Stomach (tissue), 19 donors: ENCODE measurements around the gene TRIB2. TPM values are rescaled to one million over a fixed set of nuclear protein-coding genes. Genes with fewer than 3 reads are reported as not detected.

Experiments used
- DNase-seq, 2 donors: peaks; one replicate each; pipeline versions ENCODE4 v3.0.0 to v3.0.0-alpha.2; 2013 to 2019
- H3K27ac ChIP-seq, 5 donors: fragments of 200-600 bp in 4 of 5; sonication (generic) in 4 of 5; one replicate each; pipeline ENCODE4 v1.5.1; 2013 to 2019; ENCODE audit warnings: mild to moderate bottlenecking in 1 of 5, moderate library complexity in 1 of 5
- H3K27me3 ChIP-seq, 3 donors: fragments of 200-600 bp; sonication (generic); one replicate each; pipeline ENCODE4 v1.5.1; 2017 to 2019; ENCODE audit warnings: mixed run types in 1 of 3
- H3K36me3 ChIP-seq, 4 donors: fragments of 200-600 bp; sonication (generic); 1 replicate in 3 of 4; 2 replicates in 1 of 4; pipeline ENCODE4 v1.5.1; 2016 to 2019
- H3K4me1 ChIP-seq, 4 donors: fragments of 200-600 bp; sonication (generic); one replicate each; pipeline ENCODE4 v1.5.1; 2016 to 2019
- H3K4me3 ChIP-seq, 4 donors: fragments of 200-600 bp; sonication (generic) in 3 of 4; one replicate each; pipeline ENCODE4 v1.5.1; 2016 to 2019; ENCODE audit warnings: mild to moderate bottlenecking in 1 of 4
- H3K9me3 ChIP-seq, 4 donors: fragments of 200-600 bp; sonication (generic); one replicate each; pipeline ENCODE4 v1.5.1; 2016 to 2019
- EP300 ChIP-seq: sonication (generic); formaldehyde crosslinking; IDR thresholded peaks from one replicate; pipeline ENCODE4 v1.6.1; 2017; ENCODE audit warnings: antibody characterized with exemption
- POLR2A ChIP-seq, 4 donors: fragments of 450-650 bp; IDR thresholded peaks; one replicate each; pipeline ENCODE4 v1.6.1; 2016; ENCODE audit warnings: antibody characterized with exemption in 4 of 4, control low read depth in 2 of 4, mild to moderate bottlenecking in 1 of 4, moderate library complexity in 1 of 4
- POLR2AphosphoS5 ChIP-seq, 3 donors: sonication (generic); formaldehyde crosslinking; IDR thresholded peaks; one replicate each; pipeline ENCODE4 v1.6.1; 2016; ENCODE audit warnings: antibody characterized with exemption in 3 of 3
- whole genome bisulfite sequencing, 5 donors: extraction: QIAGEN DNeasy Blood & Tissue Kit in 3 of 5; methylation state at CpG; one replicate each; pipeline versions ENCODE4 v1.1.5 to v1.1.7; 2013 to 2018; 5-methylcytosine and 5-hydroxymethylcytosine counted together
- intact Hi-C: fragments of 100-400 bp; cut with DNase I; formaldehyde crosslinking; loops from one replicate; pipeline ENCODE4 v1.15.1; 2023; ENCODE audit warnings: low total_unique reads
- long read RNA-seq, 10 donors: transcript quantifications; one replicate each; lab custom pipeline, GENCODE V29; 2026
- polyA plus RNA-seq, 3 donors: library from polyadenylated mRNA; stranded (reverse); fragments of 200-250 nt; gene quantifications; one replicate each; pipeline ENCODE4 v1.2.3, GENCODE V29; 2013
- total RNA-seq, 5 donors: library from RNA; depleted of rRNA; stranded (reverse); fragments of >200 nt; gene quantifications; one replicate each; pipeline versions ENCODE4 v1.1.0 to v1.2.3, GENCODE V29; 2014 to 2016
- TF ChIP-seq, protein P1 (sequence below), 7 experiments: fragments of 450-650 bp in 4 of 7; fragments of 200-600 bp in 3 of 7; sonication (generic) in 3 of 7; IDR thresholded peaks; one replicate each; pipeline ENCODE4 v1.5.1; 2016 to 2019; ENCODE audit warnings: antibody characterized with exemption in 7 of 7, control low read depth in 2 of 7, mild to moderate bottlenecking in 1 of 7
- donor health status: healthy with polysubstance abuse.
- donor health status: Bipolar disorder and iron deficiency.
- donor health status: healthy.

Gene TRIB2
- total RNA-seq, result 100 to 1,000 TPM in 2 of 5 donors, 10 to 100 TPM in 2, 1 to 10 TPM in 1; 6.4 to 226 (median 91.0) TPM
- 10 to 100 TPM; 26.4 to 33.6 (median 29.8) TPM for polyA plus RNA-seq
- long read RNA-seq, donor 1, full-length matches to known transcripts, result 8 of 8 reads
- long read RNA-seq, donor 1, partial matches to known transcripts, result 0 of 8 reads
- long read RNA-seq, donor 1, other reads (novel, unspliced or antisense), result 0 of 8 reads
- long read RNA-seq, donor 2, full-length matches to known transcripts, result 8 of 8 reads
- long read RNA-seq, donor 2, partial matches to known transcripts, result 0 of 8 reads
- long read RNA-seq, donor 2, other reads (novel, unspliced or antisense), result 0 of 8 reads
- long read RNA-seq, donor 3, full-length matches to known transcripts, result 13 of 13 reads
- long read RNA-seq, donor 3, partial matches to known transcripts, result 0 of 13 reads
- long read RNA-seq, donor 3, other reads (novel, unspliced or antisense), result 0 of 13 reads
- long read RNA-seq, donor 4, full-length matches to known transcripts, result 2 of 2 reads
- long read RNA-seq, donor 4, partial matches to known transcripts, result 0 of 2 reads
- long read RNA-seq, donor 4, other reads (novel, unspliced or antisense), result 0 of 2 reads
- long read RNA-seq, donor 5, full-length matches to known transcripts, result 13 of 77 reads
- long read RNA-seq, donor 5, partial matches to known transcripts, result 64 of 77 reads
- long read RNA-seq, donor 5, other reads (novel, unspliced or antisense), result 0 of 77 reads
- long read RNA-seq, donor 6, result 0 reads
- long read RNA-seq, donor 7, full-length matches to known transcripts, result 6 of 6 reads
- long read RNA-seq, donor 7, partial matches to known transcripts, result 0 of 6 reads
- long read RNA-seq, donor 7, other reads (novel, unspliced or antisense), result 0 of 6 reads
- long read RNA-seq, donor 8, full-length matches to known transcripts, result 14 of 14 reads
- long read RNA-seq, donor 8, partial matches to known transcripts, result 0 of 14 reads
- long read RNA-seq, donor 8, other reads (novel, unspliced or antisense), result 0 of 14 reads
- long read RNA-seq, donor 9, full-length matches to known transcripts, result 8 of 8 reads
- long read RNA-seq, donor 9, partial matches to known transcripts, result 0 of 8 reads
- long read RNA-seq, donor 9, other reads (novel, unspliced or antisense), result 0 of 8 reads
- long read RNA-seq, donor 10, full-length matches to known transcripts, result 1 of 1 reads
- long read RNA-seq, donor 10, partial matches to known transcripts, result 0 of 1 reads
- long read RNA-seq, donor 10, other reads (novel, unspliced or antisense), result 0 of 1 reads

DNA sequence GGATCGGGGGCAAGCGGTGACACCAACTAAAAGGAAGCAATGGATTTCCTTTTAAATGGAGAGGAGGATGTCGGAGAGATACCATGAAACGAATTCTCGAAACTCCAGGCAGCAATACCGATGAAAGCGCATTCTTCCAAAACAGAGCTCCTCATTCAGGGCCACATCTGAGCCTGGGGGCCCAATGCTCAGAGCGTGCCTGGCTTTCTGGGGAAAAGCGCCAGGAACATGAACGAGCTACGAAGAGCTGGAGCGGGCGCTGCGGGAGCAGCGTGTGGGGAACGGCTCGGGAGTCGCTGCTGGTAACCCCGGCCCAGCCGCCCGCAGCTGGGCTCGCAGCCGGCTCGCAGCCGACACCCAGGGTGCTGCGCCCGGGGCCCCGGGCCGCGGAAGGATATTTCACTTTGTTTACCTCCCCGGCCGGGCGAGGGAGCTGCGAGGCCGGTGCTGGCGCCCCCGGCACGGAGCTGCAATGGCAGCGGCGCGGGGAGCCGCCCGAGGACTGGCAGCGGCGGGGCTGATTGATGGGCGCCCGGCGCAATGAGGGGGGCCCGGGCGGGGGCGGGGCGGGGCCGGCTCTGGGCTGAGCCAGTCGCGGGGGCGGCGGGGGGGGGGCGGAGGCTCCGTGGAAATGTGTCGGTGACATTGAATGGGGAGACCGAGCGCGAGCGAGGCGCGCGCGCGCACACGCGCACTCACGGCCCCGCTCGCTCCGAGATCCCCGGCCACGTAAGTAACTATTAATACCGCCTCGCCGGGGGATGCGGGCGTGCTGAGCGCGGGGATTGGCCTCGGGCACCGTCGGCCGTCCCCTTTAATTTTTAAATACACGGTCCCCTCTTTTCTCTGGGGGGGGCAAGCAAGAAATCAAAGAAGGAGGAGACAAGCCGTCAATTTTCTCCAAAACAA lies at the start of gene TRIB2:
TRIB2 (plus strand) TSS at position 655 of the 909 bp plus-strand sequence. CDS start 1,372 bp downstream, outside the sequence.
- TF ChIP-seq POLR2AphosphoS5 (IDR thresholded peaks at IDR 0.05) (peak; percentile 63 to 86 (median 76)), POLR2A (IDR thresholded peaks at IDR 0.05) (peak in 2 of 4 donors; percentile 58 to 63), EP300 (no peak)
- TF ChIP-seq, protein P1, sequence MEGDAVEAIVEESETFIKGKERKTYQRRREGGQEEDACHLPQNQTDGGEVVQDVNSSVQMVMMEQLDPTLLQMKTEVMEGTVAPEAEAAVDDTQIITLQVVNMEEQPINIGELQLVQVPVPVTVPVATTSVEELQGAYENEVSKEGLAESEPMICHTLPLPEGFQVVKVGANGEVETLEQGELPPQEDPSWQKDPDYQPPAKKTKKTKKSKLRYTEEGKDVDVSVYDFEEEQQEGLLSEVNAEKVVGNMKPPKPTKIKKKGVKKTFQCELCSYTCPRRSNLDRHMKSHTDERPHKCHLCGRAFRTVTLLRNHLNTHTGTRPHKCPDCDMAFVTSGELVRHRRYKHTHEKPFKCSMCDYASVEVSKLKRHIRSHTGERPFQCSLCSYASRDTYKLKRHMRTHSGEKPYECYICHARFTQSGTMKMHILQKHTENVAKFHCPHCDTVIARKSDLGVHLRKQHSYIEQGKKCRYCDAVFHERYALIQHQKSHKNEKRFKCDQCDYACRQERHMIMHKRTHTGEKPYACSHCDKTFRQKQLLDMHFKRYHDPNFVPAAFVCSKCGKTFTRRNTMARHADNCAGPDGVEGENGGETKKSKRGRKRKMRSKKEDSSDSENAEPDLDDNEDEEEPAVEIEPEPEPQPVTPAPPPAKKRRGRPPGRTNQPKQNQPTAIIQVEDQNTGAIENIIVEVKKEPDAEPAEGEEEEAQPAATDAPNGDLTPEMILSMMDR (IDR thresholded peaks at IDR 0.05), result peak in 2 of 7 experiments; percentile 5 to 8
- WGBS, 5 donors, result 1% methylated on average over 40 to 90 of the region's 90 CpGs
- Histone ChIP-seq H3K27me3 (peaks cover 0 to 14% (median 0%) of the 10 kb centered on the region in 3 donors), H3K4me3 (peak within 1 kb of the TSS; percentile 69 to 87 (median 72)), H3K36me3 (no peaks in the 10 kb centered on the region), H3K27ac (peak within 1 kb of the TSS; percentile 92 to 97 (median 95)), H3K9me3 (no peaks in the 10 kb centered on the region), H3K4me1 (peaks cover 30 to 48% (median 40%) of the 10 kb centered on the region in 4 donors)
- intact Hi-C loops, result loop anchor here (10.0 kb wide), 1 partner anchor 882 kb away; no protein-coding TSS in a partner anchor
- peak; percentile 93 to 95 for DNase-seq

DNA sequence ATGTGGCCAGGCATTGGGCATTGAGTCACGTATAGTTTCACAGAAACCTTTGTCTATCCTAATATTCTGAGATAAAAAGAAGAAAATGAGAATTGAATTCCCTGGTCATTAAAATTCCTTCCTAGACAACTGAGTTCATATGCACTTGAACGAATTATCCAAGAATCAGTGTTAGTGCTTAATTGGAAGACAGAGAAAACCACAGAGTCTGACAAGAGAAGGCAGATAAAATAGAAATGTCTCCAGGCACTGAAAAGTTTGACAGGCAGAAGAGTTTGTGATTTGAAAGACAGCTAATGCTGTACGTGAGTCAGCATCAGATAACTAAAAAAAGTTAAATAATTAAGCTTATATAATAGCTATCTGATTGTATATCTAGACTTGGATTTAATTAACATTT lies 47.7 kb upstream of the TRIB2 start:
- WGBS, 5 donors, result 79 to 86% (median 82%) methylated on average over 3 of the region's 3 CpGs
- no peaks in the 10 kb centered on the region for H3K27me3 ChIP-seq
- H3K27ac ChIP-seq, result no peak overlapping the region
- no peaks in the 10 kb centered on the region for H3K36me3 ChIP-seq
- H3K4me1 ChIP-seq, result peaks cover 0 to 6% (median 0%) of the 10 kb centered on the region in 4 donors
- TF ChIP-seq POLR2A (IDR thresholded peaks at IDR 0.05), result no peak
- TF ChIP-seq, protein P1 (IDR thresholded peaks at IDR 0.05), result no peak
- peaks cover 0 to 16% (median 13%) of the 10 kb centered on the region in 4 donors for H3K9me3 ChIP-seq
- intact Hi-C loops, result no loop called here
- DNase-seq, result no peak
- H3K4me3 ChIP-seq, result no peak overlapping the region

DNA sequence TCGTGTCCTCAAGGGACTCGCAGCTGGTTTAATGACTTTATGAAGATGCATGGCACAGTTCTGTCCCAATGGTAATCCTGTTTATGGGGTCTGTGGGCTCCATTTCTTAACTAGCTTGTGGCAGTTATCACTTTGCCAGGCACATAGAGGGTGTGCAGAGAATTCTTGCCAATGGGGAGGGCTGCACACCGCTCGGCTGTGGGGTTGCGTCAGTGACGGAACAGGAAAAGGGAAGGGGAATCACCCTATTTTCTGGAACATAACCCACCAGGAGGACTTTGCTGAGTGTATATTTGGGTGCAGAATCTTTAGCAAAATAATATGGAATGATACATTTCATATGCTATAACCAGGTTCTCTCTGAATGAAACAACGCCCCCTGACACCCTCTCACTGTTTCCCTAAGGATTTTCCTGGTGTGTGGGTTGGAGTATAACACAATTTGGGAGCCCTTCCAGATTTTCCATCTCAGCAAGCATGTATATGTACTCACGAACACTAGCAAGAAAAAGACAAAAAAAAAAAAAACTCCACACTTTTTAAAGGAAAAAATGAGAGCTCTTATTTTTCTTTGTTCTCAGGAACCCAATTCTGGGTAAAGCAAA lies 43.9 kb upstream of the TRIB2 start:
- TF ChIP-seq, protein P1 (IDR thresholded peaks at IDR 0.05), result no peak
- TF ChIP-seq POLR2AphosphoS5 (IDR thresholded peaks at IDR 0.05) (no peak), POLR2A (IDR thresholded peaks at IDR 0.05) (no peak), EP300 (no peak)
- Histone ChIP-seq H3K4me1 (peaks cover 0 to 14% (median 5%) of the 10 kb centered on the region in 4 donors), H3K4me3 (no peak overlapping the region), H3K27ac (no peak overlapping the region), H3K27me3 (no peaks in the 10 kb centered on the region), H3K9me3 (no peaks in the 10 kb centered on the region), H3K36me3 (no peaks in the 10 kb centered on the region)
- DNase-seq, result no peak
- WGBS, 5 donors, result 86 to 92% (median 90%) methylated on average over 8 of the region's 8 CpGs
- intact Hi-C loops, result no loop called here
